GM12878 (cell line): ENCODE measurements around the gene AFAP1. TPM values are rescaled to one million over a fixed set of nuclear protein-coding genes. Genes with fewer than 3 reads are reported as not detected.

ENCODE experiments used
- ATAC-seq: fragments of 200-7000 bp; cut with Tn5 transposase; 3 replicates; pipeline ENCODE4 v1.9.1; 2020; ENCODE audit warnings: mild to moderate bottlenecking, moderate library complexity
- BruUV-seq: library from RNA; stranded (reverse); fragments of 400-500 nt; replicated peaks from 2 replicates; lab custom pipeline; 2021; lab: Mats Ljungman, UMichigan
- CTCF ChIA-PET: fragments of 300-600 bp; sonication (Branson Sonifier 250); formaldehyde crosslinking; extraction: SDS; loops from one replicate; lab custom pipeline; 2021; ENCODE audit warnings: inconsistent platforms; lab: Yijun Ruan, JAX
- POLR2A ChIA-PET: fragments of 350-600 bp; formaldehyde crosslinking; extraction: SDS; loops from one replicate; lab custom pipeline; 2021; ENCODE audit warnings: inconsistent platforms; lab: Charles Lee
- RAD21 ChIA-PET: fragments of 300-600 bp; sonication (Branson Sonifier 250); formaldehyde crosslinking; loops from one replicate; lab custom pipeline; 2023; ENCODE audit warnings: antibody characterized with exemption; ENCODE audit not compliant: unreplicated experiment; lab: Charles Lee
- SMC1A ChIA-PET: fragments of 300-600 bp; sonication (Branson Sonifier 250); formaldehyde crosslinking; loops from one replicate; lab custom pipeline; 2023; ENCODE audit not compliant: unreplicated experiment, uncharacterized antibody; lab: Charles Lee
- DNase-seq: peaks from one replicate; pipeline ENCODE4 v3.0.0-alpha.2; 2011; ENCODE audit warnings: low read depth, low spot score
- FAIRE-seq: peaks from 3 replicates; lab custom pipeline; 2011; peaks lifted over from hg19 to GRCh38; lab: Jason Lieb, UNC
- H2AFZ ChIP-seq: 2 replicates; pipeline ENCODE4 v1.6.0; 2011; ENCODE audit warnings: low read depth, low read length, control low read depth; ENCODE audit not compliant: control insufficient read depth
- H3K27ac ChIP-seq: 2 replicates; pipeline ENCODE4 v1.5.1; 2011; ENCODE audit warnings: control low read depth; ENCODE audit not compliant: control insufficient read depth, insufficient read depth
- H3K27me3 ChIP-seq, 2 experiments: replicated peaks in 1 of 2; 2 replicates each; pipeline versions ENCODE4 v1.6.0 to v1.6.1; 2011; ENCODE audit warnings: low read length in 1 of 2; ENCODE audit not compliant: control insufficient read depth in 2 of 2, insufficient read depth in 2 of 2
- H3K36me3 ChIP-seq, 2 experiments: 2 replicates each; pipeline ENCODE4 v1.5.1; 2011; ENCODE audit warnings: low read length in 1 of 2; ENCODE audit not compliant: control insufficient read depth in 2 of 2, insufficient read depth in 2 of 2
- H3K4me1 ChIP-seq: 2 replicates; pipeline ENCODE4 v1.6.1; 2011; ENCODE audit warnings: mild to moderate bottlenecking, low read length, moderate library complexity, mixed read lengths; ENCODE audit not compliant: control insufficient read depth, insufficient read depth
- H3K4me2 ChIP-seq: 2 replicates; pipeline ENCODE4 v1.6.0; 2011; ENCODE audit warnings: control low read depth; ENCODE audit not compliant: control insufficient read depth, insufficient read depth
- H3K4me3 ChIP-seq: fragments of 200-600 bp; sonication (generic); 2 replicates; pipeline ENCODE4 v1.5.1; 2016
- H3K79me2 ChIP-seq: 2 replicates; pipeline ENCODE4 v1.6.0; 2011; ENCODE audit warnings: low read length; ENCODE audit not compliant: control insufficient read depth, insufficient read depth
- H3K9ac ChIP-seq: 2 replicates; pipeline ENCODE4 v1.8.0; 2011; ENCODE audit warnings: low read length, control low read depth, mixed read lengths; ENCODE audit not compliant: control insufficient read depth, insufficient read depth
- H3K9me3 ChIP-seq: replicated peaks from 3 replicates; pipeline ENCODE4 v1.5.1; 2011; ENCODE audit warnings: mild to moderate bottlenecking, low read length; ENCODE audit not compliant: control insufficient read depth, insufficient read depth
- H4K20me1 ChIP-seq: 2 replicates; pipeline ENCODE4 v1.6.0; 2011; ENCODE audit not compliant: control insufficient read depth, insufficient read depth
- ASH2L ChIP-seq: fragments of 300-600, 200-600 bp; sonication (generic); IDR thresholded peaks from 2 replicates; pipeline ENCODE4 v1.6.1; 2017; ENCODE audit warnings: low read depth, mild to moderate bottlenecking, borderline replicate concordance
- BRCA1 ChIP-seq: IDR thresholded peaks from 2 replicates; pipeline ENCODE4 v1.6.1; 2011; ENCODE audit warnings: low read depth, low read length, improper control_type of control experiment
- EP300 ChIP-seq, 2 experiments: fragments of 150-350 bp in 1 of 2; IDR thresholded peaks; 2 replicates each; pipeline ENCODE4 v1.6.1; 2011 to 2012; ENCODE audit warnings: low read depth in 2 of 2, low read length in 2 of 2, borderline replicate concordance in 1 of 2, improper control_type of control experiment in 1 of 2, inconsistent platforms in 1 of 2; ENCODE audit not compliant: control insufficient read depth in 1 of 2
- ESRRA ChIP-seq: IDR thresholded peaks from 2 replicates; pipeline ENCODE4 v1.6.1; 2012; ENCODE audit warnings: mild to moderate bottlenecking, low read length, improper control_type of control experiment
- ETV6 ChIP-seq, 2 experiments: fragments of 450-650 bp in 1 of 2; IDR thresholded peaks in 1 of 2; conservative IDR thresholded peaks in 1 of 2; 2 replicates each; pipeline ENCODE4 v1.6.1; 2014; ENCODE audit warnings: antibody characterized with exemption in 1 of 2, borderline replicate concordance in 1 of 2, low read depth in 1 of 2, mild to moderate bottlenecking in 1 of 2, moderate library complexity in 1 of 2
- HDAC2 ChIP-seq: fragments of 200-600 bp; sonication (generic); IDR thresholded peaks from 2 replicates; pipeline ENCODE4 v1.6.1; 2017
- NKRF ChIP-seq: fragments of 450-650 bp; conservative IDR thresholded peaks from 2 replicates; pipeline ENCODE4 v1.6.1; 2017; ENCODE audit warnings: mild to moderate bottlenecking, moderate library complexity
- RCOR1 ChIP-seq: conservative IDR thresholded peaks from 2 replicates; pipeline ENCODE4 v1.6.1; 2012; ENCODE audit warnings: low read depth, low read length, improper control_type of control experiment
- SMARCA5 ChIP-seq: fragments of 450-650 bp; IDR thresholded peaks from 2 replicates; pipeline ENCODE4 v1.6.1; 2017; ENCODE audit warnings: mild to moderate bottlenecking
- SPI1 ChIP-seq: IDR thresholded peaks from 2 replicates; pipeline ENCODE4 v1.6.1; 2011; ENCODE audit warnings: low read depth, mild to moderate bottlenecking, low read length, moderate library complexity, borderline replicate concordance; ENCODE audit not compliant: insufficient read depth
- TCF7 ChIP-seq: IDR thresholded peaks from 2 replicates; pipeline ENCODE4 v1.6.1; 2014; ENCODE audit warnings: antibody characterized with exemption, borderline replicate concordance
- ZBTB40 ChIP-seq: fragments of 450-650 bp; IDR thresholded peaks from 2 replicates; pipeline ENCODE4 v1.6.1; 2016; ENCODE audit warnings: mild to moderate bottlenecking, moderate library complexity, borderline replicate concordance
- ZNF217 ChIP-seq: fragments of 450-650 bp; IDR thresholded peaks from 2 replicates; pipeline ENCODE4 v1.6.1; 2017; ENCODE audit warnings: antibody characterized with exemption, mild to moderate bottlenecking
- ZSCAN29 ChIP-seq: fragments of 450-650 bp; IDR thresholded peaks from 2 replicates; pipeline ENCODE4 v1.6.1; 2017; ENCODE audit warnings: mild to moderate bottlenecking, moderate library complexity
- WGBS: methylation state at CpG from one replicate; pipeline ENCODE4 v1.1.6; 2016; ENCODE audit warnings: low lambda C conversion rate; ENCODE audit not compliant: insufficient replicate concordance, insufficient coverage; ENCODE audit errors: missing lambda C conversion rate; 5-methylcytosine and 5-hydroxymethylcytosine counted together
- in situ Hi-C: fragments of 300-500 bp; cut with MboI; formaldehyde crosslinking; loops from 9 replicates; pipeline ENCODE4 v1.14.3; 2018; ENCODE audit warnings: mixed read lengths
- intact Hi-C: fragments of 100-400 bp; cut with micrococcal nuclease; formaldehyde crosslinking; loops from one replicate; pipeline ENCODE4 v1.14.2; 2022; ENCODE audit not compliant: unreplicated experiment
- polyA plus RNA-seq, 11 experiments: library from polyadenylated mRNA; depleted of rRNA in 4 of 11; unstranded in 6 of 11; stranded (reverse) in 5 of 11; fragments of >200 nt; fragmentation: Nextera tagmentation in 4 of 11; fragmentation: Illumina TruSeq in 1 of 11; extraction: Ambion mirVana in 4 of 11; extraction: Trizol in 1 of 11; gene quantifications; 1 replicate in 1 of 11; 2 replicates in 10 of 11; pipeline versions ENCODE4 v1.2.1 to v1.2.3, GENCODE V29; 2011 to 2016; ENCODE audit warnings: inconsistent platforms in 2 of 11, missing spikeins in 2 of 11, low read depth in 1 of 11
- total RNA-seq, 4 experiments: library from RNA; depleted of rRNA in 3 of 4; stranded (reverse); fragments of >200 nt in 3 of 4; fragmentation: Illumina TruSeq in 1 of 4; extraction: Trizol in 1 of 4; gene quantifications; 2 replicates each; pipeline versions ENCODE4 v1.2.1 to v1.2.3, GENCODE V29; 2013 to 2021
- TF ChIP-seq, protein P1 (sequence below): IDR thresholded peaks from 2 replicates; pipeline ENCODE4 v1.6.1; 2011; ENCODE audit warnings: low read depth, mild to moderate bottlenecking, low read length, moderate library complexity, borderline replicate concordance; ENCODE audit errors: extremely low read depth

The AFAP1 gene
- total and polyA plus RNA-seq, 10 of the 15 experiments (the other 5 are each of a cell fraction or from before 2014, with no cell fraction given), result 0.02 to 0.23 (median 0.09) TPM; not detected in 1

DNA sequence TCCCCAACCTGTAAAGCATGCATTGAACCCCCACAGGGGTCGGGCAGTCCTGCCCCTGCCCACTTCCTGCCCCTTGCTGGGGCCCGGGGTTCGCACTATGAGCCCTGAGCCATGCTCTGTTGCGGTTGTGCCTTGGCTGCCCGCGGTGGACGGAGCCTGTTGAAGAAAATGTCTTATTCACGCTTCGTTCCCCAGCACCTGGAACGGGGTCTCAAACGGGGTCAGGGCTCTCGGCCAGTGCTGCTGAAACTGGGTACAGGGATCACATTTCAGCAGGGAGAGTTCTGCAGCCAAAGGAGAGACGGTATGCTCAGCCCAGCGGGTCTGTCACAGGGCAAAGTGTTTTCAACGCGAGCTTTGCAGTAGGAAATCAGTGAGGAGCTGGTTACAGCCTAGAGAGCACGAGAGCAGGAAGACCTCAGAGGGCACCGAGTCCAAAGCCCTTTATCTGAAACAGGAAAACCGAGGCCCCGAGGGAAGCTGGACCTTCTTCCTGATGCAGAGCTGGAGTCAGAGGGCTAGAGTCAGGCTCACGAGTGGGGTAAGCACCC lies 46.3 kb upstream of the AFAP1 start (continued):
- TF ChIP-seq ZNF217 (no peak), ESRRA (no peak), BRCA1 (no peak), EP300 (IDR thresholded peaks at IDR 0.05; ENCODE audit: borderline replicate concordance in 1 of 2, control insufficient read depth in 1 of 2, low read depth in 2 of 2, low read length in 2 of 2) (no peak), ASH2L (no peak), HDAC2 (no peak), ZBTB40 (no peak), TCF7 (no peak)
- TF ChIP-seq, all 136 proteins: peak for 0

GRCh38 chr4:7985072-7985471 lies 45.4 kb upstream of the AFAP1 start:
- H3K9ac ChIP-seq, result no peak overlapping the region
- intact Hi-C loops, result loop anchor here (5.0 kb wide), 1 partner anchor 223 kb away; no protein-coding TSS in a partner anchor
- H2AFZ ChIP-seq, result no peak overlapping the region
- BruUV-seq, result no TSS peak
- DNase-seq (no peak), ATAC-seq (no peak), FAIRE-seq (no peak)
- H3K27me3 ChIP-seq, result no peaks in the 10 kb centered on the region; a peak in 1 of 4 replicates
- H3K27ac ChIP-seq, result no peak overlapping the region
- in situ Hi-C loops, result loop anchor here (5.0 kb wide), 1 partner anchor 183 kb away; no protein-coding TSS in a partner anchor
- no peaks in the 10 kb centered on the region for H3K79me2 ChIP-seq
- H4K20me1 ChIP-seq, result no peaks in the 10 kb centered on the region
- no peaks in the 10 kb centered on the region for H3K4me1 ChIP-seq
- no peaks in the 10 kb centered on the region for H3K9me3 ChIP-seq
- ChIA-PET SMC1A (interaction anchor here (1.5 kb wide), 1 partner anchor 183 kb away, joined by 3 read pairs; no protein-coding TSS in a partner anchor), POLR2A (no interaction called here), CTCF (interaction anchor here (0.6 to 8.7 kb wide), 2 partner anchors 149 to 180 kb away, joined by 4 to 104 read pairs; no protein-coding TSS in a partner anchor), RAD21 (no interaction called here)
- 62% methylated on average over 12 of the region's 12 CpGs for WGBS
- H3K4me2 ChIP-seq, result no peak overlapping the region
- H3K4me3 ChIP-seq, result no peak overlapping the region
- H3K36me3 ChIP-seq, result no peaks in the 10 kb centered on the region
- TF ChIP-seq SPI1, result no peak
- no peak for TF ChIP-seq RCOR1
- TF ChIP-seq ETV6 (conservative IDR thresholded peaks at IDR 0.05 in 1 of 2, IDR thresholded peaks at IDR 0.05 in 1 of 2; ENCODE audit: borderline replicate concordance in 1 of 2, low read depth in 1 of 2), result no peak
- no peak for TF ChIP-seq SMARCA5
- TF ChIP-seq ZSCAN29, result no peak
- TF ChIP-seq NKRF, result no peak
- TF ChIP-seq, protein P1, sequence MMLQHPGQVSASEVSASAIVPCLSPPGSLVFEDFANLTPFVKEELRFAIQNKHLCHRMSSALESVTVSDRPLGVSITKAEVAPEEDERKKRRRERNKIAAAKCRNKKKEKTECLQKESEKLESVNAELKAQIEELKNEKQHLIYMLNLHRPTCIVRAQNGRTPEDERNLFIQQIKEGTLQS, result no peak
